Measurements from ENCODE around the gene PSMD14. TPM values are rescaled to one million over a fixed set of nuclear protein-coding genes. Genes with fewer than 3 reads are reported as not detected.

The PSMD14 gene
- total RNA-seq, 2 donors from 2014 or later: 25.3 to 33.3 TPM

DNA sequence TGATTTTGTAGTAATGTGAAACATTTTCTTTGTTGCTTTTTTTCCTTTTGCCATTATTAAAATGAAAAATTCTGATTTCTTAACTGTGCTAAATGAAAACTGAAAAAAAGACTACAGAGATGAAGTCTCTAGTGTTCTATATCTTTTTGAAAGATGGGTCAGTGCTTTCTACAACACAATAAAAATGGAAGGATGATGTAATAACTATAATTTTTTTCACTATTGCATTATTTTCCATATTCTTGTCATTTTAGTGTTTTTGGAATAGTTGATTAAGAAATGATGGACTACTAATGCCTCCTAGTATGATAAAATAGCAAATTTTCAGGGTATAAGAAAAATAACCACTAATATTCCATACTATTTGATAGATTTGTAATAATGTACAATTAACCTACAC is 7.2 kb downstream of the PSMD14 start:
- TF ChIP-seq, protein P1, sequence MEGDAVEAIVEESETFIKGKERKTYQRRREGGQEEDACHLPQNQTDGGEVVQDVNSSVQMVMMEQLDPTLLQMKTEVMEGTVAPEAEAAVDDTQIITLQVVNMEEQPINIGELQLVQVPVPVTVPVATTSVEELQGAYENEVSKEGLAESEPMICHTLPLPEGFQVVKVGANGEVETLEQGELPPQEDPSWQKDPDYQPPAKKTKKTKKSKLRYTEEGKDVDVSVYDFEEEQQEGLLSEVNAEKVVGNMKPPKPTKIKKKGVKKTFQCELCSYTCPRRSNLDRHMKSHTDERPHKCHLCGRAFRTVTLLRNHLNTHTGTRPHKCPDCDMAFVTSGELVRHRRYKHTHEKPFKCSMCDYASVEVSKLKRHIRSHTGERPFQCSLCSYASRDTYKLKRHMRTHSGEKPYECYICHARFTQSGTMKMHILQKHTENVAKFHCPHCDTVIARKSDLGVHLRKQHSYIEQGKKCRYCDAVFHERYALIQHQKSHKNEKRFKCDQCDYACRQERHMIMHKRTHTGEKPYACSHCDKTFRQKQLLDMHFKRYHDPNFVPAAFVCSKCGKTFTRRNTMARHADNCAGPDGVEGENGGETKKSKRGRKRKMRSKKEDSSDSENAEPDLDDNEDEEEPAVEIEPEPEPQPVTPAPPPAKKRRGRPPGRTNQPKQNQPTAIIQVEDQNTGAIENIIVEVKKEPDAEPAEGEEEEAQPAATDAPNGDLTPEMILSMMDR (IDR thresholded peaks at IDR 0.05): no peak
- H3K4me1 ChIP-seq: no peaks in the 10 kb centered on the region
- H3K9me3 ChIP-seq: no peaks in the 10 kb centered on the region
- no peak overlapping the region for H3K27ac ChIP-seq
- no peaks in the 10 kb centered on the region for H3K36me3 ChIP-seq
- H3K27me3 ChIP-seq: no peaks in the 10 kb centered on the region
- DNase-seq (ENCODE audit: low spot score): no peak
- no peak overlapping the region for H3K4me3 ChIP-seq

DNA sequence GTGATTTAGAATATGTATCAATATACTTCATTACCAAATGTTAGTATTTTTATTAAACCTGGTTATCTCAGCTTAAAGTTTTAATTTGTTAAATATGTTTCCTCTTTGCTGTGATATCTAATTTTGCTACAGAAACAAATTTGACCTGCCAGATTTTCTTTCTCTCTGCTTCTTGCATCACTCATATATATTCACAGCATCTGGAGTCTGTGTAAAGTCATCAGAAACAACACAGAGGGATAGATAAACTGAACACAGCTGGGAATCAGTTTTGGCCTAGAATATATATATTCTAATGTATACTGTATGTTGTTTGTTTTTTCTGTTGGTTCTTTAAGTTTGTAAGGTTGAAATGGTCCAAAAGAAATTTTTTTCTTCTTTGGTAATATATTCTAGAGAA is 8.5 kb downstream of the PSMD14 start:
- Histone ChIP-seq H3K4me3 (no peak overlapping the region), H3K36me3 (no peaks in the 10 kb centered on the region), H3K27me3 (no peaks in the 10 kb centered on the region), H3K9me3 (no peaks in the 10 kb centered on the region), H3K4me1 (no peaks in the 10 kb centered on the region), H3K27ac (no peak overlapping the region)
- no peak for DNase-seq (ENCODE audit: low spot score)
- TF ChIP-seq, protein P1 (IDR thresholded peaks at IDR 0.05): no peak

DNA sequence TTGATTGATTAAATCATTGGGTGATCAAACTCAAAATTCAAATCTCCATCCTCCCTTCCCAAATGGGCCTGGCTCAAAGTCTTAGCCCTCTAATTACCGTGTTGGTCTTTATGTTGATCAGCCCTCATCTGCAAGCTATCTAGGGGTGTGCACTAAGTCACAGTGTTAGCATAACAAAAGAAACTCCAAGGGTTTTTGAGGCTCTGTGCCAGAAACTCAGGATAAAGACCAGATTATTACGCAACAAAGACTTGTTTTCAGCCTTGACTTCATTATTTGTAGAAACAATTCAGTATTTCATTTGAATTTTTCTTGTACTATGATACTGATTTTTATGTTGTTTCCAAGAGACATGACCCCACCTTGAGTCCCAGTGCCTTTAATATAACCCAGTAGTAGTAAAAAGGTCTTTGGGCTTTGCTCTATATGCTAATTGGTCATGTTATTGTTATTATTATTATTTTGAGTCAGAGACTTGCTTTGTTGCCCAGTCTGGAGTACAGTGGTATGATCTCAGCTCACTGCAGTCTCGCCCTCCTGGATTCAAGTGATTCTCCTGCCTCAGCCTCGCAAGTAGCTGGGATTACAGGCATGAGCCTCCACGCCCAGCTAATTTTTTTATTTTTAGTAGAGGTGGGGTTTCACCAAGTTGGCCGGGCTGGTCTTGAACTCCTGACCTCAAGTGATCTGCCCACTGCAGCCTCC is 13.9 kb downstream of the PSMD14 start:
- Histone ChIP-seq H3K27me3 (no peaks in the 10 kb centered on the region), H3K9me3 (no peaks in the 10 kb centered on the region), H3K27ac (no peak overlapping the region), H3K4me3 (no peak overlapping the region), H3K4me1 (no peaks in the 10 kb centered on the region), H3K36me3 (peaks cover 8% of the 10 kb centered on the region)
- TF ChIP-seq, protein P1 (IDR thresholded peaks at IDR 0.05): no peak
- DNase-seq (ENCODE audit: low spot score): no peak

DNA sequence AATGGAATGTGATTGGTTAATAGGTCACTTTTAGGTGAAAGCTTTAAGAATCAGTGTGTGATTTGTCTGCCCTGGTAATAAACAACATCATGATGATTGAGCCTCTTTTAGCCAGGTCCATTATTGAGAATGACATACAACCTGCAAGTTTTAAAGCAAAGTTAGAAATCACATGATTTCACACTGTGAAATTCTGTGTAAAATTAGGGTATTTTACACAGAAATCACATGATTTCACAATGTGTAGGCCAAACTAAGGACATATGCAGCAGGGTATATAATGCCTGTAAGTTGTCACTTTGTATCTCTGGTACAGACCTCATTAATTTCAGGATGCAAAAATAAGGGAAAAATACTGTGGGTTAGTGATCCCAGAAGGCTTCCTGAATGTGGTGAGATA is 16.7 kb downstream of the PSMD14 start:
- peaks cover 8% of the 10 kb centered on the region for H3K36me3 ChIP-seq

DNA sequence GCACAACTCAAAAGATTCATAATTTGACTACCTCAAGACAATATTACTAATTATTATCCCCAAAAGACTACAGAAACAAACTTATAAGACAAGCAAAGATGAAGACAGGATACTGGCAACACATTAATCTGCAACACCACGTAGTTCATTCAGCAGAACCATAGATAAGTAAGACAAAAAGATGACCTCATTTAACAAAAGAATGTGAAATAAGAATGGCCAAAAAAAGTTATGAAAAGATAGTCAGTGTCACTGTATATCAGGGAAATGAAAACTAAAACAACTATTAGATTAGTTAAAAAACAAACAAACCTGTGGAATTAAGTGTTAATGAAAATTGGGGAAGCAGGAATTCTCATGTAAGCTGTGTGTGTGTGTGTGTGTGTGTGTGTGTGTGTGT is 19.4 kb downstream of the PSMD14 start:
- DNase-seq (ENCODE audit: low spot score): no peak
- Histone ChIP-seq H3K27ac (no peak overlapping the region), H3K27me3 (no peaks in the 10 kb centered on the region), H3K36me3 (peaks cover 8% of the 10 kb centered on the region), H3K4me3 (no peak overlapping the region), H3K4me1 (peaks cover 0 to 4% of the 10 kb centered on the region in 2 donors), H3K9me3 (no peaks in the 10 kb centered on the region)
- TF ChIP-seq, protein P1 (IDR thresholded peaks at IDR 0.05): no peak

More for the DNA sequence above, 16.7 kb downstream of the PSMD14 start:
- H3K9me3 ChIP-seq: no peaks in the 10 kb centered on the region
- TF ChIP-seq, protein P1 (IDR thresholded peaks at IDR 0.05): no peak
- no peaks in the 10 kb centered on the region for H3K27me3 ChIP-seq
- DNase-seq (ENCODE audit: low spot score): no peak
- H3K4me1 ChIP-seq: no peaks in the 10 kb centered on the region
- H3K4me3 ChIP-seq: no peak overlapping the region
- no peak overlapping the region for H3K27ac ChIP-seq

All from right atrium auricular region (tissue), 2 donors.